Endometrial microvascular endothelial cells (primary cell): ENCODE data around the gene NEMF. TPM values are rescaled to one million over a fixed set of nuclear protein-coding genes. Genes with fewer than 3 reads are reported as not detected.
"Not testable (repeated sequence)": the region's sequence is repeated elsewhere in the genome, so short reads cannot be mapped to it uniquely, and the experiment has no call there.

ENCODE experiments used
- in situ Hi-C: cut with HindIII; loops from 2 replicates; pipeline ENCODE4 v1.10.0; 2017; ENCODE audit warnings: low sequenced_read_pairs, low pct_unique_long_range_greater_than_20kb; ENCODE audit errors: inconsistent ontology term
- total RNA-seq: library from RNA; depleted of rRNA; stranded (reverse); fragments of >200 nt; gene quantifications from one replicate; pipeline ENCODE4 v1.2.3, GENCODE V29; 2015; ENCODE audit errors: inconsistent ontology term

NEMF gene
- total RNA-seq, 1 donor from 2014 or later, result 30.6 TPM

DNA sequence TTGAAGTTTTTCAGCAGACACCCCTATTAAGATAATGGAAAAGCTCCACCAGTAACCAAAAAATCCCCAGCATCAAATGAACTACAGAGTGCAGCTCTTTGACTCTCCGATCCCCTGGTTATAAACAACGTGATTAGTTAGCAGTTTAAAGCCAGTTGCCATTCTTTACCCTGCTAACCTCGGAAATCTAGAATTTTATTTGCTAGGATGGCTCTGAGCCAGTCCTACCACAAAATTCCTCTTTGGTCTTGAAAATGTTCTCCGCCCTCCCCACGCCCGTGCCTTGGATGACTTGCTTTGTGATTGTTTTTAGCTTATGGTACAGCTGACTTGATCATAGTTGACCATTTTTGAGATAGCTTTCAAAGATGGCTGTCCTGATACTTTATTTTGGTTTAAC lies 83.4 kb downstream of the NEMF start:
- in situ Hi-C loops, result no loop called here

DNA sequence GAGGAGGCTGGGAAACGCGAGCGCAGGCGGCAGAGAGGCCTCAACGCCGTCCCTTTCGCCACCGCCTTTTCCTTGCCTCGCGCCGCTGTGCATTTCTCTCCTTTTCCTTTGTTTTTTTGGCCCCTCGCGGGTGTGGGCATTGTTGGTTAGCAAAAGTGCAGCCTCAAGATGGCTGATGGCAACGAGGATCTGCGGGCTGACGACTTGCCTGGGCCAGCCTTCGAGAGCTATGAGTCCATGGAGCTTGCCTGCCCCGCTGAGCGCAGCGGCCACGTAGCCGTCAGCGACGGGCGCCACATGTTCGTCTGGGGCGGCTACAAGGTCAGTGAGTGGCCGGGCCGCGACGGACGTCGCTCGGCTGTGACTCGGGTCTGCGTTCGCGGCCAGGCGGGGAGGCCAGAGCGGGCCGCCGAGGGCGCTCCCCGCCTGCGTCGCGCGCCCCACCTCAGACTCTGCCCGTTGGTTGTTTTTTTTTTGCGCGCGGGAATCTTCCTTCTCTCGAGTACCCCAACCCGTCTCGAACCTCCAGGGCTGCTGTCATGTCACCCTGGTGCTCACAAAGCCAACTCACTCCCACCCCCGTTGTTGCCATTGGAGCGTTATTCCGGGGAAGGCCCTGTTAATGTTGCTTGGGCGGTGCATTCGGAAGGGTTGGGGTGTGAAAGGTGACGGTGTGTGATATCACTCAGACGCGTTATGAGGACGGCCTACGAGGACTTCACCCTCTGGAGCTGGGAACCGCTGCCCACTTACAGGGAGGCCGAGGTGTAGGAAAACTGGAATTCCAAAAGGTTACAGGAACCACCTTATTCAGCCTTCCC lies 84.1 kb downstream of the NEMF start:
- in situ Hi-C loops, result no loop called here

DNA sequence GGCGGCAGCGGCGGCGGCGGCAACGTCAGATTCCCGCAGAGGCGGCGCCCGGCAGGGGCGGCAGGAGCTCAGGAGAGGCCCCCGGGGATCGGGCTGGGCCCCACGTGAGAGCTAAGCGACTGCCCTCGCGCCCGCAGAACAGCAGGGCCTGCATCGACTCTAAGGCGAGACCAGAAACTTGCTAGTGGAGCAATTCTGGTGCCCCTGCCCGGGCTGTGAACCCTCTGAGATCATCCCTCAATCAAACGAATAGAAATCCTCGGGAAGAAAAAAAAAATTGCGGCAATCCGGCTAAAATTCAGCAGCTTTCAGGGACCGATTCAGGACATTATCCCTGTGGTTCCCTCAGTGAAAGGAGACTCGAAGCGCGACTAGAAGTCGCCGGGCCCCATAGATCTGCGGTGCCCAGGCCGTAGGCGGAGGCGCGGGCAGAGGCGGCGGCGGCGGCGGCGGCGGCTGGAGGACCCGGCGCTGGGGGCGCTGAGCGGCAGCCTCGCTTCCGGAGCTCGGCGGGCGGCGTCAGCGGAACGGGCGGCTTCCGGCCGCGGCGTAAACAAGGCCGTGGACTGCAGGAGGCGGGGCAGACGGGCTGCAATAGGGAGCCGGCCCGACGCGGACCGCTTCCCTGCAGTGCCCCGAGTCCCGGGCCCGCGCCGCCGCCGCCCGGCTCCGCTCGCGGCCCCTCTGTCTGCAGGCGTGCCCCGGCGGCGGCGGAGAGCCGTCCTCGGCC lies 84.9 kb downstream of the NEMF start, which contains the start of gene KLHDC2:
KLHDC2 (plus strand) TSS at position 583 of the 730 bp plus-strand sequence. CDS start 316 bp downstream, outside the sequence.
- in situ Hi-C loops, result no loop called here

DNA sequence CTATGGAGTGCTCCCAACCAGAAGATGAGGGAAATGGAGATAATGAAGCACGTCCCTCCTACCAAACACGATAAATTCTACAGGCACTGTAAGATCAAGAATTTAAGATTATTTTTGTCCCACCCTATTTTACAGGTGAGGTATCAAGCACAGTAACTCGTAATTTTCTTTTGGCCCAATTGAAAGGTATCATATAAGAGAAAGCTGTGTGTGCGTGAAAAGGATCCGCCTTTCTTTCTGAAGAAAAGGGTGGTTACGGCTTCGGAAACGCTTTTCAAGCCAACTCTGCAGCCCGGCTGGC lies 85.4 kb downstream of the NEMF start:
- in situ Hi-C loops, result no loop called here

GRCh38 chr14:49766839-49767238 lies 85.7 kb downstream of the NEMF start:
- in situ Hi-C loops, result no loop called here

GRCh38 chr14:49761839-49762551 lies 90.6 kb downstream of the NEMF start:
- in situ Hi-C loops, result no loop called here

- in situ Hi-C loops, result no loop called here
These were observed 97.2 kb downstream of the NEMF start for GRCh38 chr14:49755378-49755777.

DNA sequence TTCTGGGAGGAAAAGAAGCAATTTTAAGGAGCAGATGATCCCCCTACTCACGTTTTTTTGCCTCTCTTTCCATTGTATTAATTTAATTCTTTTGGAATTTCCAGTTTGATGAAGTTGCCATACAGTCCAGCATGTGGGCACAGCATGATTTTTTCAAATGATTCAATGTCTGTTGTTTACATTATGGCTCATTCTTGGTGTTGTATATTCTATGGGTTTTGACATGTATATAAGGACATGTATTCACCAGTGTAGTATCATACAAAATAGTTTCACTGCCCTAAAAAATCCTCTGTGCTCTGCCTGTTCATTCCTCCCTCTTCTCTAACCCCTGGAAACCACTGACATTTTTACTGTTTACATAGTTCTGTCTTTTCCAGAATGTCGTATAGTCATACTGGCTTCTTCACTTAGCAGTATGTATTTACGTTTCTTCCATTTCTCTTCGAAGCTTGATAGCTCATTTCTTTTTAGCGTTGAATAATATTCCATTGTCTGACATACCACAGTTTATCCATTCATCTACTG lies 98.0 kb downstream of the NEMF start:
- in situ Hi-C loops, result no loop called here

DNA sequence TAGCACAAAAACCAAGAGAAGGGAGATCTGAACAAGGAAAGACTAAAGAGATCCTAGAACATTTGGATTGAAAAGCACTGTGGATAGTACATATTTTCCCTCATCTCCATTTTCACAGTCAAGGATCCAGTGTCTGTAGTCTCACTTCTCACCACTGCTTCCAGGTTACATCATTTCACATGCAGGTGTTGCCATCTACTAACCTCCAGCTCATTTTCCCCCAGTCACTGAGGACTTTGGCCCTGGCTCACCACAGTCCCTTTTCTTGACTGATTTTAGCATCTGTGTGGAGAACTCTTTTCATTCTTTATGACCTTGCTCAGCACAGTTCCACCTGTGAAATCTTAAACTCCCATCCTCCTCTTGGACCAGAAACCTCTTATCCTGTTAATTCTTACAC lies 106.1 kb downstream of the NEMF start:
- in situ Hi-C loops, result not testable (repeated sequence)

GRCh38 chr14:49745191-49745590 lies 107.4 kb downstream of the NEMF start:
- in situ Hi-C loops, result no loop called here

DNA sequence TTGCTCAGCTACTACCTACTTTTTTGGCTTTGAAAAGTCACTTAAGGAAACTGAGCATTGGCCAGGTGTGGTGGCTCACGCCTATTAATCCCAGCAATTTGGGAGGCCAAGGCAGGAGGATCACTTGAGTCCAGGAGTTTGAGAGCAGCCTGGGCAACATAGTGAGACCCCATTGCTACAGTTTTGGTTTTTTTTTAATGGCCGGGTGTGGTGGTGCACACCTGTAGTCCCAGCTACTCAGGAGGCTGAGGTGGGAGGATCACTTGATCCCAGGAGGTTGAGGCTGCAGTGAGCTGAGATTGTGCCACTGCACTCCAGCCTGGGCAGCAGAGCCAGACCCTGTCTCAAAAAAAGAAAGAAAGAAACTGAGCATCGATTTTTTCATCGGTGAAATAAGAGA lies 116.9 kb downstream of the NEMF start:
- in situ Hi-C loops, result not testable (repeated sequence)

GRCh38 chr14:49733836-49734235 lies 118.8 kb downstream of the NEMF start:
- in situ Hi-C loops, result no loop called here

GRCh38 chr14:49732896-49733295 lies 119.7 kb downstream of the NEMF start:
- in situ Hi-C loops, result no loop called here

Other genes with a start within 250 kb of the NEMF start
- gene RPL36AL, start 232.2 kb downstream of the NEMF start, total RNA-seq, result 146 TPM
- gene MGAT2, start 232.0 kb downstream of the NEMF start, total RNA-seq, result 94.1 TPM
- gene DNAAF2, start 217.5 kb downstream of the NEMF start, total RNA-seq, result 3.9 TPM
- gene POLE2, start 164.6 kb downstream of the NEMF start, total RNA-seq, result 20.7 TPM
- gene KLHDC1, start 159.7 kb downstream of the NEMF start, total RNA-seq, result 0.37 TPM
- gene KLHDC2, start 84.6 kb downstream of the NEMF start, total RNA-seq, result 19.8 TPM
- gene ARF6, start 40.3 kb upstream of the NEMF start, total RNA-seq, result 80.4 TPM